ENCODE results near the gene PCBP3.
"Not testable (repeated sequence)": the region's sequence is repeated elsewhere in the genome, so short reads cannot be mapped to it uniquely, and the experiment has no call there.

Gene PCBP3

GRCh38 chr21:45643021-45643980 is at the start of gene PCBP3:
Gene PCBP3, plus strand, starts transcription at chr21:45643725. Its CDS starts 206,361 bp downstream, at chr21:45850086.
- peak; percentile 95 to 98 for DNase-seq (ENCODE audit: low read depth in 2 of 2)

GRCh38 chr21:45594721-45595489 is 48.6 kb upstream of the PCBP3 start:
- no peak for DNase-seq (ENCODE audit: low read depth in 2 of 2)

GRCh38 chr21:45595574-45596295 is 47.8 kb upstream of the PCBP3 start:
- no peak for DNase-seq (ENCODE audit: low read depth in 2 of 2)

- DNase-seq (ENCODE audit: low read depth in 2 of 2) = peak; percentile 67 to 80
Observed at GRCh38 chr21:45596704-45597318, 46.7 kb upstream of the PCBP3 start.

- DNase-seq (ENCODE audit: low read depth in 2 of 2) = no peak
Observed at GRCh38 chr21:45598109-45598508, 45.4 kb upstream of the PCBP3 start.

GRCh38 chr21:45598666-45599065 is 44.9 kb upstream of the PCBP3 start:
- DNase-seq (ENCODE audit: low read depth in 2 of 2) = no peak

- no peak for DNase-seq (ENCODE audit: low read depth in 2 of 2)
Observed at GRCh38 chr21:45599146-45599581, 44.4 kb upstream of the PCBP3 start.

- no peak for DNase-seq (ENCODE audit: low read depth in 2 of 2)
Observed at GRCh38 chr21:45600248-45600647, 43.3 kb upstream of the PCBP3 start.

- DNase-seq (ENCODE audit: low read depth in 2 of 2) = no peak
Observed at GRCh38 chr21:45601551-45601950, 42.0 kb upstream of the PCBP3 start.

GRCh38 chr21:45602106-45602505 is 41.4 kb upstream of the PCBP3 start:
- no peak for DNase-seq (ENCODE audit: low read depth in 2 of 2)

GRCh38 chr21:45603481-45603880 is 40.0 kb upstream of the PCBP3 start:
- DNase-seq (ENCODE audit: low read depth in 2 of 2) = no peak

GRCh38 chr21:45604681-45605080 is 38.8 kb upstream of the PCBP3 start:
- DNase-seq (ENCODE audit: low read depth in 2 of 2) = not testable (repeated sequence)

GRCh38 chr21:45607021-45607908 is 36.3 kb upstream of the PCBP3 start:
- peak in 1 of 2 donors; percentile 23 for DNase-seq (ENCODE audit: low read depth in 2 of 2)

GRCh38 chr21:45607909-45608295 is 35.6 kb upstream of the PCBP3 start:
- no peak for DNase-seq (ENCODE audit: low read depth in 2 of 2)

- not testable (repeated sequence) for DNase-seq (ENCODE audit: low read depth in 2 of 2)
Observed at GRCh38 chr21:45608747-45609470, 34.6 kb upstream of the PCBP3 start.

- DNase-seq (ENCODE audit: low read depth in 2 of 2) = not testable (repeated sequence)
Observed at GRCh38 chr21:45609616-45610015, 33.9 kb upstream of the PCBP3 start.

- DNase-seq (ENCODE audit: low read depth in 2 of 2) = no peak
Observed at GRCh38 chr21:45611296-45611695, 32.2 kb upstream of the PCBP3 start.

GRCh38 chr21:45611939-45612664 is 31.4 kb upstream of the PCBP3 start:
- DNase-seq (ENCODE audit: low read depth in 2 of 2) = no peak

GRCh38 chr21:45612665-45613019 is 30.9 kb upstream of the PCBP3 start:
- not testable (repeated sequence) for DNase-seq (ENCODE audit: low read depth in 2 of 2)
